COLO829 (cell line): Measurements from ENCODE around the gene CD96.
"Not testable (repeated sequence)": the region's sequence is repeated elsewhere in the genome, so short reads cannot be mapped to it uniquely, and the experiment has no call there.

ENCODE experiments used
- DNase-seq: peaks from one replicate; pipeline ENCODE4 v3.0.0; 2012; ENCODE audit warnings: low spot score

The CD96 gene

GRCh38 chr3:111561902-111562301, 19.9 kb downstream of the CD96 start:
- not testable (repeated sequence) for DNase-seq

GRCh38 chr3:111566844-111567243, 24.8 kb downstream of the CD96 start:
- no peak for DNase-seq

- no peak for DNase-seq
Measured at GRCh38 chr3:111568355-111568754, 26.4 kb downstream of the CD96 start.

GRCh38 chr3:111568911-111569310, 26.9 kb downstream of the CD96 start:
- no peak for DNase-seq

- DNase-seq: no peak
Measured at GRCh38 chr3:111570404-111571030, 28.5 kb downstream of the CD96 start.

GRCh38 chr3:111571282-111571681, 29.3 kb downstream of the CD96 start:
- no peak for DNase-seq

GRCh38 chr3:111571907-111572460, 30.0 kb downstream of the CD96 start:
- DNase-seq: no peak

GRCh38 chr3:111577113-111577512, 35.1 kb downstream of the CD96 start:
- no peak for DNase-seq

- peak; percentile 89 for DNase-seq
Measured at GRCh38 chr3:111577798-111578685, 36.0 kb downstream of the CD96 start.

- no peak for DNase-seq
Measured at GRCh38 chr3:111578867-111579266, 36.9 kb downstream of the CD96 start.

GRCh38 chr3:111579495-111579894, 37.5 kb downstream of the CD96 start:
- DNase-seq: no peak

GRCh38 chr3:111581403-111582119, 39.6 kb downstream of the CD96 start:
- no peak for DNase-seq

- peak; percentile 57 for DNase-seq
Measured at GRCh38 chr3:111582120-111582474, 40.1 kb downstream of the CD96 start.

- no peak for DNase-seq
Measured at GRCh38 chr3:111584744-111585143, 42.7 kb downstream of the CD96 start.

GRCh38 chr3:111585217-111585616, 43.2 kb downstream of the CD96 start:
- no peak for DNase-seq

GRCh38 chr3:111588527-111588926, 46.5 kb downstream of the CD96 start:
- DNase-seq: no peak

- no peak for DNase-seq
Measured at GRCh38 chr3:111589303-111590142, 47.5 kb downstream of the CD96 start.

- DNase-seq: no peak
Measured at GRCh38 chr3:111590143-111590491, 48.1 kb downstream of the CD96 start.

- DNase-seq: no peak
Measured at GRCh38 chr3:111591555-111591954, 49.6 kb downstream of the CD96 start.

- no peak for DNase-seq
Measured at GRCh38 chr3:111592143-111592542, 50.1 kb downstream of the CD96 start.

GRCh38 chr3:111592936-111593335, 50.9 kb downstream of the CD96 start:
- DNase-seq: no peak

GRCh38 chr3:111593666-111594065, 51.7 kb downstream of the CD96 start:
- no peak for DNase-seq
